Right lobe of liver (tissue), 4 donors: ENCODE results near the gene RPL3.

ENCODE experiments used
- CTCF ChIP-seq, 4 donors: fragments of 200-600 bp in 3 of 4; fragments of 450-650 bp in 1 of 4; IDR thresholded peaks; one replicate each; pipeline versions ENCODE4 v1.5.1 to v1.8.0; 2016 to 2022; ENCODE audit warnings: antibody characterized with exemption in 4 of 4, mild to moderate bottlenecking in 2 of 4
- POLR2A ChIP-seq: fragments of 450-650 bp; IDR thresholded peaks from one replicate; pipeline ENCODE4 v1.6.1; 2017; ENCODE audit warnings: antibody characterized with exemption, mild to moderate bottlenecking
- donor health status: DM: no; HTN: no; CAD: no.
- donor health status: DM: no; HTN: no; CAD: no.
- donor health status: DM: no; HTN: yes; CAD: no.

- no peak for TF ChIP-seq CTCF (IDR thresholded peaks at IDR 0.05)
- no peak for TF ChIP-seq POLR2A
These were observed 30.7 kb upstream of the RPL3 start, which contains the start of gene SYNGR1 for GRCh38 chr22:39349967-39350726.
